ENCODE results near the gene ADCY1. TPM values are rescaled to one million over a fixed set of nuclear protein-coding genes. Genes with fewer than 3 reads are reported as not detected.

The ADCY1 gene
- total RNA-seq, 2 donors from 2014 or later: 1.6 to 6.3 TPM

DNA sequence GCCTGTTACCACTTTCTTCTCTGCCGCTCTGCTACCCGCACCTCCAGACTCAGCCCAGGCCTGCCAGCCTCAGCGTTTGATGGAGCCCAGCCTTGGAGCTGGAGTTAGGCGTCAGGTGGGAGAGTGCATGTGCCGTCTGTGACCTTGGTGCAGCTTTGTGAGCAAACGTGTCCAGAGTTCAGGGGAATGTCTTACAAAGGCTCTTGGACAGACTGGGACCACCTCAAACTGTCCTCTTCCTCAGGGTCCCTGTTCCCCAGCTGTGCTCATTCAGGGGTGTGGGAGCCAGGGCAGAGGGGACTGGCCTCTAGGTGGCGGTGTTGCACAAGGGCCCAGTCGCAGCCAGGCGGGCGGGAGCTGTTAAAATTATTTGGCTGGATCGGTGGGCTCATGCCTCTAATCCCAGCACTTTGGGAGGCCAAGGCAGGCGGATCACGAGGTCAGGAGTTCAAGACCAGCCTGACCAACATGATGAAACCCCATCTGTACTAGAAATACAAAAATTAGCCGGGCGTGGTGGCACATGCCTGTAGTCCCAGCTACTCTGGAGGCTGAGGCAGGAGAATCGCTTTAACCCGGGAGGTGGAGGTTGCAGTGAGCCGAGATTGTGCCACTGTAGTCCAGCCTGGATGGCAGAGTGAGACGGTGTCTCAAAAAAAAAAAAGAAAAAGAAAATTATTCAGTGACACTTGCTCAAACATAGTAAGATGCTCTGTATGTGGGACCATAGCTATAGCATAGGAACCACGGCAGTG, 89.2 kb downstream of the ADCY1 start:
- Mint-ChIP-seq H3K27ac (no peak overlapping the region), H3K4me3 (no peak overlapping the region), H3K36me3 (ENCODE audit: low read depth) (no peaks in the 10 kb centered on the region), H3K9me3 (no peaks in the 10 kb centered on the region), H3K4me1 (no peaks in the 10 kb centered on the region), H3K27me3 (peaks cover 4% of the 10 kb centered on the region)
- ATAC-seq (replicated peaks): no peak

DNA sequence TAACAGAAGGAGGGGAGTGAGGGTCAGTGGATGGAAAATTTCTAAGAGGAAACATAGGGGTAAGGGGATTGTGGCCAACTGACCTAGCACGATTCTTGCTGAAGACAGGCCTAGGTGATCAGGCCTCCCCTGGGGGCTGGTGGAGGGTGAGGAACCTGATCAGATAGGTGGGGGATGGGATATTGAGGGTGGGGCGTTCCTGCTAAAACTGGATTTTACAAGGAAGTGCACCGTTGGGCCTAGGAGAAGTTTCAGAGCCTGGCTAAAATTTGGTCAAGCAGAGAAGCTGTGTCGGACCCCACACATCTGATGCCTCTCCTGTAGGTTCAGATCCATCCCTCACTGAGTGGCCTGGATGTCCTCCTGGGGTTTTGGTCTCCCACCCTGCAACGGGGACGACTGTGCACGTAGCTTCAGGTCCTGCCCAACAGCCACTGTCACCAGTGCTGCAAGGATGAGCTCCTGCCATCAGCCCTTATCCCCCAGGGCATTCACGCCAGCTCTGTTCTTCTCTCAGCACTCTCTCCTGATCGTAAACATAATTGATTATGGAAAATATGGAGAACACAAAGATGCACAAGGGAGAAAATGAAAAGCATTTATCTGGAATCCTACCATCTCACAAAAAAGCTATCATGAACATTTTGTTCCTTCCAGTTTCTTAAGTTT, 89.9 kb downstream of the ADCY1 start:
- H3K9me3 Mint-ChIP-seq: no peaks in the 10 kb centered on the region
- H3K36me3 Mint-ChIP-seq (ENCODE audit: low read depth): no peaks in the 10 kb centered on the region
- H3K4me1 Mint-ChIP-seq: no peaks in the 10 kb centered on the region
- H3K27me3 Mint-ChIP-seq: peaks cover 4% of the 10 kb centered on the region
- H3K4me3 Mint-ChIP-seq: no peak overlapping the region
- ATAC-seq (replicated peaks): no peak
- H3K27ac Mint-ChIP-seq: no peak overlapping the region

DNA sequence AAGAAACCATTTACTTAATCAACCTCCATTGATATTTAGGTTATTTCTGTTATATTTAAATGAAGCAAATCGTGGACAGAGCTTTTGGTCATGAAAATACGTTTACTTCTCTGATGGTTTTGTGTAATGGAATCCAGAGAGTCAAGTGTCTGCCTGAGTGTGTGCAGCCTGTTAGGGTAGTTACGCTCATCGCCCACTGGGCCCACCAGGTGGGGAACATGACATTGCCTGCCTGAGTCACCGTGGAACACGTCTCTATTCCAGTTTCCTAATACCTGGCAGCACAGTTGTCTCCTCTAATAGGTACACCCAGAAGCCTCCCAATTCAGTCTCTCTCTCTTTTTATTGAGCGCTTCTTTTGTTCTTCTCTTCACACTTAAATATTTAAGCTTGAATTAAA, 91.0 kb downstream of the ADCY1 start:
- Mint-ChIP-seq H3K36me3 (ENCODE audit: low read depth) (no peaks in the 10 kb centered on the region), H3K4me3 (no peak overlapping the region), H3K27ac (no peak overlapping the region), H3K9me3 (no peaks in the 10 kb centered on the region), H3K27me3 (peaks cover 4% of the 10 kb centered on the region), H3K4me1 (no peaks in the 10 kb centered on the region)
- no peak for ATAC-seq (replicated peaks)

DNA sequence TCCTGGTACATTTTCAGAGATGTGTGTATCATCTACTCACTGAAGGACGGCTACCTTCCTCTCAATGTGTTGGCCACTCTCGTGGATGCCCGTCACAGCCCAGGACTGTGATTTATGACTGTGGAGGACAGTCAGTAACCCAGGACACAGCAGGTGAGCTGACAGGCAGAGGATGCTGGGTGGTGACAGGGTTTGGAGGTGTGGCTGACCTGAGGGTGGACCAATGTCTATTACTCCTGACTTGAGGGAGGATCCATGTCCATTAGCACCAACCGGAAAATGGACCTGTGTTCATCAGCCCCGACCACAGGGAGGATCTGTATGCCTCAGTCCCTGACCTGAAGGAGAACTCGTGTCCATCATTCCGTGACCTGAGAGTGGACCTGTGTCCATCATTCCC, 96.1 kb downstream of the ADCY1 start:
- Mint-ChIP-seq H3K27ac (no peak overlapping the region), H3K4me1 (no peaks in the 10 kb centered on the region), H3K9me3 (no peaks in the 10 kb centered on the region), H3K4me3 (no peak overlapping the region), H3K27me3 (peaks cover 6% of the 10 kb centered on the region), H3K36me3 (ENCODE audit: low read depth) (no peaks in the 10 kb centered on the region)
- no peak for ATAC-seq (replicated peaks)

DNA sequence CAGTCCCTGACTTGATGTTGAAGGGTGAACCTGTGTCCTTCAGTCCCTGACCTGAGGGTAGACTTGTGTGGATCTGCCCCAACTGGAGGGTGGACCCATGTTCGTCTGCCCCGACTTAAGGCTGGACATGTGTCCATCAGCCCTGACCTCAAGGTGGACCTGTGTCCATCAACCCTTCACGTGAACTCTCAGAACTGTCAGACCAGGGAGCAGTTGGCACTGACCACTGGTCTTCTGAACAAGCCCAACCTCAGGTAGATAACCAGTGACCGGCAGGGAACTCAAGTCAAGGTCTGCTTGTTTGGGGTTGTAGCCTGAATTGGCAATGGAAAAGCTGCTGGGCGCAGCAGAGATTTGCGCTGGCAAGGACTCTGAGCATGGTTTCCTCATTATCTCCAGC, 96.5 kb downstream of the ADCY1 start:
- H3K4me1 Mint-ChIP-seq: no peaks in the 10 kb centered on the region
- no peak overlapping the region for H3K27ac Mint-ChIP-seq
- ATAC-seq (replicated peaks): no peak
- no peaks in the 10 kb centered on the region for H3K36me3 Mint-ChIP-seq (ENCODE audit: low read depth)
- peaks cover 8% of the 10 kb centered on the region for H3K27me3 Mint-ChIP-seq
- no peak overlapping the region for H3K4me3 Mint-ChIP-seq
- H3K9me3 Mint-ChIP-seq: no peaks in the 10 kb centered on the region

DNA sequence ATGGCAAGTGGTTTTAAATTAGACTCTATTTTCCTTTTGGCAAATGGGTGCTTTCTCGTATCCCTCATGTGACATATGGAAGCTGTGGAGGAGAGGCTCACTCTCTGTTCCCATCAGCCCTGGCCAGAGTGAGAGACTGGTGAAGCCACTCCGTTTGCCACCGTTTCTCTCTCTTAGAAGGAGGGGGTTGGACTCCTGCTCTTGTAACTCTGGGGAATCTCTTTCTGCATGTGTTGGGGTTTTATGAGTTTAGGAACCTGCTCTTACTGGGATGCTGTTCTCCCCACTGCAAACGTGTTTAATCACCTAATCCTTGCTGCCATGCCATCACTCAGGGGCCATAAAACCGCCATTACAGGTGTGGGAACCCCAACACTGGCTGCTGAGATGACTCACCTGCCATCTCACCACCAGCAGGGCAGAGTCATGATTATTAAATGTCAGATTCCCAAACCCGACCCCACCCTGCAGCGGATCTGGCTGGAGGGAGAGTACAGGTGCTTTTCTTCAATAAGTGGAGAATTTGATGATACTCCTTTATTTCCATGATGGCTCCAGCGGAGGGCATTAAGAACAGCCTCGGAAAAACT, 103.2 kb downstream of the ADCY1 start:
- peaks cover 3% of the 10 kb centered on the region for H3K9me3 Mint-ChIP-seq
- H3K27me3 Mint-ChIP-seq: peaks cover 43% of the 10 kb centered on the region
- no peaks in the 10 kb centered on the region for H3K36me3 Mint-ChIP-seq (ENCODE audit: low read depth)
- no peak for ATAC-seq (replicated peaks)
- no peak overlapping the region for H3K4me3 Mint-ChIP-seq
- H3K4me1 Mint-ChIP-seq: no peaks in the 10 kb centered on the region
- H3K27ac Mint-ChIP-seq: no peak overlapping the region

DNA sequence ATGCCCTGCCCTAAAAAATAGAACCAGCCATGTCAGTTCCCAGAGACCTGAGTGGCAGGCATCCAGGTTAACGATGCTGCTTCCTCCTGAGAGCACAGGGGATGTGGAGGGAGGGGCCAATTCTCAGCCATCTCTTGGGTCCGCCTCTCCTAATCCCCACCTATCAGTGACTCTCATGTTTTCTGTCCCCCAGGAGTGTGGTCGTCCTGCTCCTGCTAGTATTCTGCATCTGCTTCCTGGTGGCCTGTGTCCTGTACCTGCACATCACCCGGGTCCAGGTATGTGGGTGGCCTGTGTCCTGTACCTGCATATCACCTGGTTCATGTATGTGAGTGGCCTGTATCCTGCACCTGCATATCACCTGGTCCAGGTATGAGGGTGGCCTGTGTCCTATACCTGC, 105.3 kb downstream of the ADCY1 start:
- Mint-ChIP-seq H3K36me3 (ENCODE audit: low read depth) (no peaks in the 10 kb centered on the region), H3K4me1 (no peaks in the 10 kb centered on the region), H3K9me3 (peaks cover 3% of the 10 kb centered on the region), H3K27ac (no peak overlapping the region), H3K4me3 (no peak overlapping the region), H3K27me3 (peaks cover 39% of the 10 kb centered on the region)
- no peak for ATAC-seq (replicated peaks)

DNA sequence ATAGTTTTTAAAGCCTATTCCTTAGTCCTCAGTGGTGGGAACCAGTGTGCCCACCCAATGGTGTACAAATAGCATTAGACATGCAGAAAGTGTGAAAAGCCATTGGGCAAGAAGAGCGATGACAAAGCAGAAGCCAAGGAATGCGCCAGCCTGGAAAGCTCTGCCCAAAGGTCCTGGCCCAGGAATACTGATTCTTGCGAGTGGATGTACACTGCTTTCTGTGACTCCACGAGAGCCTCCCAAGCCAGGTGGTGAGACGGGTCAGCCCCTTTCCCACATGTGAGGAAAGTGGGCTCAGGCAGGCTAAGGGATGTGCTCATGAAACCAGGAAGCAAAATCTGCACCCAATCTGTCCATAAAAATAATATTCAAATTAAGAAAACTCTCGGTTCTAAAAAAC, 106.6 kb downstream of the ADCY1 start:
- no peak overlapping the region for H3K4me3 Mint-ChIP-seq
- no peaks in the 10 kb centered on the region for H3K36me3 Mint-ChIP-seq (ENCODE audit: low read depth)
- ATAC-seq (replicated peaks): no peak
- peaks cover 3% of the 10 kb centered on the region for H3K9me3 Mint-ChIP-seq
- no peaks in the 10 kb centered on the region for H3K4me1 Mint-ChIP-seq
- H3K27me3 Mint-ChIP-seq: peaks cover 45% of the 10 kb centered on the region
- H3K27ac Mint-ChIP-seq: no peak overlapping the region

DNA sequence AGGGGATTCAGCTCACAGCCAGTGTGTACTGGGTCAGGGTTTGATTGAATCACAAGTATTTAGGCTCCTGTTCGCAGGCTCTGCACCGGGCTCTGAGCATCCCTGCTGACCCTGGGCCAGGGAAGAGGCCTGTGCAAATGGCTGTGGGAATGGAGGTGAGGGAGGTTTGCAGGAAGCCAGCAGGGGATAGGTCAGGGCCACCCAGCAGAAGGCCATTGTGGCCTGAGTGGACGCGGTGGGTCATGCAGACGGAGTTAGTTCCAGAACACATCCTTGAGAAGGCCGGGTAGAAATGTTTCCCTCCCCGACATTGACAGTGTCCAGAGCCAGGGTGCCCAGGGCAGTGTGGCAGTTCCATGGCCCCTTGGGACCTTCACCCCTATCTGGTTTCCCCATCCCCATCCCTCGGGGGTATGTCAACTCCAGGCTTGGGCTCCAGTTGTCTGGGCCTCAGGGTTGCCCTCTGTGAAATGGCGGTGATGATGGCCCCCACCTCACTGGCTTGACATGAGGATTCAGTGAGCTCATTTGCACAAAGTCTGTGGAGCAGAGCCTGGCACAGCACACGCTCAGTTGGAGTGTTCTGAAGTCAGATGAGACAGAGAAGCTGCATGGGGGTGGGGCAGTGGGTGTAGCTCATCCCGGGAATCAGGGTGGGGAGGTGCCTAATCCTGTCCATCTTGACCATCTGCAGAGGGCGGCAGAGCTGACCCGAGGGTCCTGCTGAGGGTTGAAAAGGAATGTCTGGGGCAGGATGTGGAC, 107.6 kb downstream of the ADCY1 start:
- peaks cover 37% of the 10 kb centered on the region for H3K27me3 Mint-ChIP-seq
- no peaks in the 10 kb centered on the region for H3K4me1 Mint-ChIP-seq
- H3K4me3 Mint-ChIP-seq: no peak overlapping the region
- H3K27ac Mint-ChIP-seq: no peak overlapping the region
- no peaks in the 10 kb centered on the region for H3K36me3 Mint-ChIP-seq (ENCODE audit: low read depth)
- peaks cover 3% of the 10 kb centered on the region for H3K9me3 Mint-ChIP-seq
- ATAC-seq (replicated peaks): no peak

DNA sequence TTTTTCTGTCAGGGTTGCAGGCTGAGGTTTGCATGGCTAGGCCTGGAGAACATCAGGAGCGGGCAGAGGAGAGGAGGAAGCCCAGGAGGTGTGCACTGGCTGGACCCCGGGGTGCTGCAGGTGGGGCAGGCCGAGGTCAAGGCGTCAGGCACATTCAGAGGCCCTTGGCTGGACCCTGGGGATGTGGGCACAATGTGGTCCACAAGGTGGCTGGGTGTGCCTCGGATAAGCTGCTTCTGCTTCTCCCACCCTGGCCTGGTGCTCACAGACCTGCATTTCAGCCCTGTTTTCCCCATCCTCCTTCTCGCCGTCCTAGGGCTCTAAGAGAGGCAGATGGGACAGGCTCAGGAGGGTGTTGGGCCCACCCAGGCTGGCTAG, 108.2 kb downstream of the ADCY1 start:
- Mint-ChIP-seq H3K4me3 (no peak overlapping the region), H3K36me3 (ENCODE audit: low read depth) (no peaks in the 10 kb centered on the region), H3K27ac (no peak overlapping the region), H3K4me1 (no peaks in the 10 kb centered on the region), H3K27me3 (peaks cover 32% of the 10 kb centered on the region), H3K9me3 (peaks cover 3% of the 10 kb centered on the region)
- no peak for ATAC-seq (replicated peaks)

DNA sequence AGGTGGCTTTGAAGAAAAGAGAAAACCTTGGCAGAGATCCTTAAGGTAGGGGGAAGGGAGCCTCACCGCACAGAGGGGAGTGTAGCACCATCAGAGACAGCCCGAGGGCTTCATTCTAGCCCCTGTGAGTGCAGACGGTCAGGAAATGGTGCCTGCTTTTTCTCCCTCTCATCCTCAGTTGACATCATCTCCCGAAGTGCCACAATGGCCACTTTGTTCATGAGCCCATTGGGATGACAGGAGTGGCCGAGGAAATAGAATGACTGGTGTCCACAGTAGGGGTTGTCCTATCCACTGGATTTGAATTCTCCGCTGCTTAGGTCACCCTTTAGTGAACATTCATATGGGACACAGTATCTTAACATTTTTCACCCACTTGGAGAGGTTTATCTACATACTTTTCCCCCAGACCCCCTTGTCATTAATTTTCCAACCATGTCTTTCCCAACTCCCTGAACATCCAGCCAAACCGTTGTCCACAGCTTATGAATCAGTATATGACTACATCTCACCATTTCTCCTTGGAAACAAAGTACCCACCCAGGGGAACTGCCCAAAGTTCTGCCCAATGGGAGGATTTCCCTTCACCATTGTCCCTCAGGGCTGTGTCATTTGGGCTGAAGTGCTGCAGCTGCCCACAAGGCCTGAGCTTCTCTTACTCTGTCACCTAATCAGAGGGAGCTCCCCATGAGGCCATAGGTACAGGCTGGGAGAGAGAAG, 108.8 kb downstream of the ADCY1 start:
- Mint-ChIP-seq H3K4me1 (no peaks in the 10 kb centered on the region), H3K27me3 (peaks cover 29% of the 10 kb centered on the region), H3K4me3 (no peak overlapping the region), H3K9me3 (no peaks in the 10 kb centered on the region), H3K27ac (no peak overlapping the region), H3K36me3 (ENCODE audit: low read depth) (no peaks in the 10 kb centered on the region)
- no peak for ATAC-seq (replicated peaks)

DNA sequence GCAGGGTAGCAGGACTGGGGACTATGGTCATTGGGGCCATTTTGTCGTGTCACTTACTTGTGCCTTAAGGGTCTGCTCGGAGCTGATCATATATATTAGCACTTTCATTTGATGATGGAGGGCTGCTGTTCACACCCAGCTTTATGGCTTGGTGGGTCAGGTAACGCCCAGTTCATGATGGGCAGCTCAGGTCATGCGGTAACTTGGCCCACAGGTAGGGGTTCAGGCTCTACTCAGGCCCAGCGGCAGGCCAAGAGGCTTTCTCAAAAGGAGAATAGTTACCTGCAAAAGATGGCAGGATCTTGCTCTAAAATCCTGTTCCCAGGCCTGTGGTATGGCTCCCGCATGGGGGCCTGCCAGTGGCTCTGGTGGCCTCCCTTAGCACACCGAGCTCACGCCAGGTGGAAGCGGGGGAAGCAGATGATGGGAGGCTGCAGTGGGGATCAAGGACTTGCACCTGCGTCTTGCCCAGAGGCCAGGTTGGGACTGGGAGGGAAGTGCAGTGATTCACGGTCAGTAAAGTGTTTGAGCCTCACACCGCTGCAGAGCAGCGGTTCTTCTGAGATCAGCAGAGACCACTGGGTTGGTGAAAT, 109.5 kb downstream of the ADCY1 start:
- Mint-ChIP-seq H3K9me3 (no peaks in the 10 kb centered on the region), H3K4me3 (no peak overlapping the region), H3K27ac (no peak overlapping the region), H3K36me3 (ENCODE audit: low read depth) (no peaks in the 10 kb centered on the region), H3K27me3 (peaks cover 26% of the 10 kb centered on the region), H3K4me1 (no peaks in the 10 kb centered on the region)
- ATAC-seq (replicated peaks): no peak

DNA sequence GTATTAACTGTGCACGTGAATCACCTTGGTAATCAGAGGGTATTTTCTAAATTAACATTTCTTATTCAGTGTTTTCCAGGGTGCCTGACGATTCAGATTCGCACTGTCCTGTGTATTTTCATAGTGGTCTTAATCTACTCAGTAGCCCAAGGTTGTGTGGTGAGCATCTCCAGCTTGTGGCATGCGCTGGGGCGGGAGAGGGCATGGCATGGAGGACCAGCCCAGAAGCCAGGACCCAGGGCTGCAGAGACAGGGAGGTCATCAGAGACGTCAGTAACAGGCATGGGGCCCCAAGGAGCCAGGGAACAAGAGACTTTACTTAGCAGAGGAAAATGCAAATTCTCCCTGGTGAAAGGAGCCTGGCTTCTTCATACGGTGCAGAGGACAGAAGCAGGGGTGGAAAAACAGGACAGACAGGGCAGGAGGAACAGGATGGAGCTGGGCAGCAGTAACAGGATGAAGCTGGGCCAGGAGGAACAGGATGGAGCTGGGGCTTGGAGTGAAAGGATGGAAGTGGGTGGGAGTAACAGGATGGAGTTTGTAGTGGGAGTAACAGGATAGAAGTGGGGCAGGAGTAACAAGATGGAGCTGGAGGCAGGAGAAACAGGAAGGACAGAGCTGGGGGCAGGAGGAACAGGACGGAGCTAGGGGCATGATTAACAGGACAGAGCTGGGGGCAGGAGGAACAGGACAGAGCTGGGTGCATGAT, 110.9 kb downstream of the ADCY1 start:
- Mint-ChIP-seq H3K9me3 (no peaks in the 10 kb centered on the region), H3K4me1 (no peaks in the 10 kb centered on the region), H3K4me3 (no peak overlapping the region), H3K27ac (no peak overlapping the region), H3K27me3 (peaks cover 24% of the 10 kb centered on the region), H3K36me3 (ENCODE audit: low read depth) (no peaks in the 10 kb centered on the region)
- ATAC-seq (replicated peaks): no peak

Measured in activated T-helper 17 cell treated with anti-CD3 and anti-CD28 coated beads, Interleukin-2, amount 50 U/mL, for 72 hours (primary cell).